Fibroblast of pulmonary artery (primary cell): Measurements from ENCODE around the gene LRRK1.
A peak's percentile ranks its signal among the peaks of the same experiment; 100 is the strongest.

Experiments
- DNase-seq: peaks from one replicate; pipeline ENCODE4 v3.0.0-alpha.2; 2010; ENCODE audit warnings: low read depth
- H3K4me3 ChIP-seq: replicated peaks from 2 replicates; pipeline ENCODE4 v1.5.1; 2011; ENCODE audit warnings: low read depth, mild to moderate bottlenecking, control low read depth, low read length, moderate library complexity
- CTCF ChIP-seq: IDR thresholded peaks from 2 replicates; pipeline ENCODE4 v1.5.1; 2011; ENCODE audit warnings: mild to moderate bottlenecking, control low read depth, low read length, inconsistent platforms; ENCODE audit errors: missing control alignments

Gene LRRK1

GRCh38 chr15:100958326-100959065 lies 39.3 kb downstream of the LRRK1 start:
- TF ChIP-seq CTCF: no peak
- H3K4me3 ChIP-seq: no peak overlapping the region
- peak; percentile 43 for DNase-seq

- no peak for TF ChIP-seq CTCF
- peak; percentile 57 for DNase-seq
- H3K4me3 ChIP-seq: no peak overlapping the region
Observed at GRCh38 chr15:100959066-100960050, 40.2 kb downstream of the LRRK1 start.

- H3K4me3 ChIP-seq: no peak overlapping the region
- TF ChIP-seq CTCF: no peak
- DNase-seq: no peak
Observed at GRCh38 chr15:100966997-100967396, 47.8 kb downstream of the LRRK1 start.

GRCh38 chr15:100968050-100968966 lies 49.2 kb downstream of the LRRK1 start:
- H3K4me3 ChIP-seq: no peak overlapping the region
- peak; percentile 69 for DNase-seq
- no peak for TF ChIP-seq CTCF

- no peak for TF ChIP-seq CTCF
- no peak for DNase-seq
- no peak overlapping the region for H3K4me3 ChIP-seq
Observed at GRCh38 chr15:100972975-100973350, 53.8 kb downstream of the LRRK1 start.

- no peak for DNase-seq
- peak overlapping the region; percentile 19 for H3K4me3 ChIP-seq
- no peak for TF ChIP-seq CTCF
Observed at GRCh38 chr15:100973351-100974111, 54.4 kb downstream of the LRRK1 start.
